ENCODE measurements around the gene RYR1.
A peak's percentile ranks its signal among the peaks of the same experiment; 100 is the strongest.
"Not testable (repeated sequence)": the region's sequence is repeated elsewhere in the genome, so short reads cannot be mapped to it uniquely, and the experiment has no call there.

Gene RYR1

DNA sequence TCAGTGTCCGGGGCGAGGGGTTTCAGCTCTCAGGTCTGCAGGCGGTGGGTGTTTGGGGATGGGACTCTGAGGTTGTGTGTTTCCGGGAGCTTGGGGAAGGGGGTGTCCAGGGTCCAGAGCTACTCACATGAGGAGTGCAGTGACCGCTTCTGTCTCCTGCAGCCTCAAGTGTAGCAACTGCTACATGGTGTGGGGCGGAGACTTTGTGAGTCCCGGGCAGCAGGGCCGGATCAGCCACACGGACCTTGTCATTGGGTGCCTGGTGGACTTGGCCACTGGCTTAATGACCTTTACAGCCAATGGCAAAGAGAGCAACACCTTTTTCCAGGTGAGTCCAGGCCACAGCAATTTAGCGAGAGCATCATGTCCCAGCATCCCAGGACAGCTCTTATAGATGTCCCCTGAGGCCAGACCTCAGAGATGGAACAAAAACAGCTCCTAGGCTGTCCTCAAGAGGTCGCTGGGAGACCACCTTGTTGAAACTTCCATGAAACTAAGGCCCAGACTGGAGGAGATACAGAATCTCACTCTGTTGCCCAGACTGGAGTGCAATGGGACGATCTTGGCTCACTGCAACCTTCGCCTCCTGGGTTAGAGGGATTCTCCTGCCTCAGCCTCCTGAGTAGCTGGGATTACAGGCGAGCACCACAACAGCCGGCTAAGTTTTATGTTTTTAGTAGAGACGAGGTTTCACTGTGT lies 44.9 kb downstream of the RYR1 start:
- H3K4me3 ChIP-seq (ENCODE audit: low read length) = no peak overlapping the region
- DNase-seq (ENCODE audit: low read depth, low spot score) = peak; percentile 25

DNA sequence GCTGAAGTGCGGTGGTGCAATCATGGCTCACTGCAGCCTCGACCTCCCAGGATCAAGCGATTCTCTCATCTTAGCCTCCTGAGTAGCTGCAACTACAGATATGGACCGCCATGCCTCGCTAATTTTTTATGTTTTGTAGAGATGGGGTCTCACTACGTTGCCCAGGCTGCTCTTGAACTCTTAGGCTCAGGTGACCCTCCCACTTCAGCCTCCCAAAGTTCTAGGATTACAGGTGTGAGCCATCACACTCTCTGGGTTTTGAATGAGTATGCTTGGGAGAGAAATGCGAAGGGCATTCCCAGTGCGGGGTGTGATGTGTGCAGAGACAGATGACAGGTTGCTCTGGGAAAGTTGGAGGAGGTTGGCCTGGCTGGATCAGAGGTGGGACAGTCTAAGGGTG lies 49.0 kb downstream of the RYR1 start:
- no peak overlapping the region for H3K4me3 ChIP-seq (ENCODE audit: low read length)

DNA sequence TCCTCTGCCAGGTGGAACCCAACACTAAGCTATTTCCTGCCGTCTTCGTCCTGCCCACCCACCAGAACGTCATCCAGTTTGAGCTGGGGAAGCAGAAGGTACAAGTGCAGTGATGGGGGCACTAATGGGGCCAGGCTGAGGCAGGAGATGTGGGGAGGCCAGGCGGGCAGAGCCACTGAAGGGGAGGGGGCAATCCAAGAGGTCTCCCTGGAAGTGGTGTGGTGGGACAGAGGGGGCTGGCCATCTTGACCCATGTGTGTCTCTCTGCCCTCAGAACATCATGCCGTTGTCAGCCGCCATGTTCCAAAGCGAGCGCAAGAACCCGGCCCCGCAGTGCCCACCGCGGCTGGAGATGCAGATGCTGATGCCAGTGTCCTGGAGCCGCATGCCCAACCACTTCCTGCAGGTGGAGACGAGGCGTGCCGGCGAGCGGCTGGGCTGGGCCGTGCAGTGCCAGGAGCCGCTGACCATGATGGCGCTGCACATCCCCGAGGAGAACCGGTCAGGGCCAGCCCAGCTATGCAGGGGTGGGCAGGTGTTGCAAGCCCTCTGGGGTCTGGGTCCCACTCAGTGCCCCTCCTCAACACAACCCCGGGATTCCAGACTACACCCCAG lies 49.6 kb downstream of the RYR1 start:
- no peak overlapping the region for H3K4me3 ChIP-seq (ENCODE audit: low read length)
- DNase-seq (ENCODE audit: low read depth, low spot score) = no peak

More for the DNA sequence above, 49.0 kb downstream of the RYR1 start:
- DNase-seq (ENCODE audit: low read depth, low spot score) = no peak

DNA sequence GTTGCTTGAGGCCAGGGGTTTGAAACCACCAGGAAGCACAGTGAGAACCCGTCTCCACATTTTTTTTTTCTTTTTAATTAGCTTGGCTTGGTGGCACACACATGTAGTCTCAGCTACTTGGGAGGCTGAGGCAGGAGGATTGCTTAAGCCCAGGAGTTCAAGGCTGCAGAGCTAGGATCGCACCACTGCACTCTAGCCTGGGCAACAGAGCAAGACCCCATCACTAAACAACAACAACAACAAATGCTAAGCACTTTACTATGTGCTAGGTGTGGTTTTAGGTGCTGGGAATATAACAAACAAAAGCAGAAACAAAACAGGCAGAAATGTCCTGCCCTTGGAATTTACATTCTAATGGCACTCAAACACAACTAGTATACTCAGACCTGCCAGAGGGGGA lies 51.3 kb downstream of the RYR1 start:
- no peak for DNase-seq (ENCODE audit: low read depth, low spot score)
- no peak overlapping the region for H3K4me3 ChIP-seq (ENCODE audit: low read length)

DNA sequence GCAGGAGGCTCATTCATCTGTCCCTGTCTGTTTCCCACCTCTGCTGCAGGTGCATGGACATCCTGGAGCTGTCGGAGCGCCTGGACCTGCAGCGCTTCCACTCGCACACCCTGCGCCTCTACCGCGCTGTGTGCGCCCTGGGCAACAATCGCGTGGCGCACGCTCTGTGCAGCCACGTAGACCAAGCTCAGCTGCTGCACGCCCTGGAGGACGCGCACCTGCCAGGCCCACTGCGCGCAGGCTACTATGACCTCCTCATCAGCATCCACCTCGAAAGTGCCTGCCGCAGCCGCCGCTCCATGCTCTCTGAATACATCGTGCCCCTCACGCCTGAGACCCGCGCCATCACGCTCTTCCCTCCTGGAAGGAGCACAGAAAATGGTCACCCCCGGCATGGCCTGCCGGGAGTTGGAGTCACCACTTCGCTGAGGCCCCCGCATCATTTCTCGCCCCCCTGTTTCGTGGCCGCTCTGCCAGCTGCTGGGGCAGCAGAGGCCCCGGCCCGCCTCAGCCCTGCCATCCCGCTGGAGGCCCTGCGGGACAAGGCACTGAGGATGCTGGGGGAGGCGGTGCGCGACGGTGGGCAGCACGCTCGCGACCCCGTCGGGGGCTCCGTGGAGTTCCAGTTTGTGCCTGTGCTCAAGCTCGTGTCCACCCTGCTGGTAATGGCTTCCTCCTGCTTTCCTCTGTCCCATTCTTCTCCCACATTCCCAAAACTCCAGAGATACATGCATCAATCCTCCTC lies 52.2 kb downstream of the RYR1 start:
- no peak overlapping the region for H3K4me3 ChIP-seq (ENCODE audit: low read length)
- DNase-seq (ENCODE audit: low read depth, low spot score) = no peak

DNA sequence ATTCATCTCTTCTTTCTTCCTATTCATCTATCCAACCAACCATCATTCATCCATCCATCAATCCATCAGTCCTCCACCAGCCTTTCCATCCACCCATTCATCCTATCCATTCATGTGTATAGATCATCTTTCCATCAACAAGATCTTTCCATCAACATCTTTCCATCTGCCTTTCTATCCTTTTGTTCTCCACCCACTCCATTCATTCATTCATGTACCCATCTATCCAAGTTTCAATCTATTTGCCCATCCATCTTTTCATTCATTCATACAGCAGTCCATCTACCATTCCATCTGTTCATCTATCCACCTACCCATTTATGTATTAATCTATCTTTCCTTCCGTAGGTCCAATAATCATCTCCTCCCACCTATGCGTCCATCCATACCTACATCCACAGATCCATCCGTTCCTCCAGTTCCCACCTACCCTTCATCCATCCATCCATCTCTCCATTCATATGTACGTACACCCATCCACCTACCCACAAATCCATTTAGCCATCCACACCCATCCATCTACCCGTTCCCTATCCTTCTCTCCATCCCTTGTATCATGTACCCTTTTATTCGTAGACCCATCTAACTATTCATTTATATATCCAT lies 53.3 kb downstream of the RYR1 start:
- no peak for DNase-seq (ENCODE audit: low read depth, low spot score)
- no peak overlapping the region for H3K4me3 ChIP-seq (ENCODE audit: low read length)

DNA sequence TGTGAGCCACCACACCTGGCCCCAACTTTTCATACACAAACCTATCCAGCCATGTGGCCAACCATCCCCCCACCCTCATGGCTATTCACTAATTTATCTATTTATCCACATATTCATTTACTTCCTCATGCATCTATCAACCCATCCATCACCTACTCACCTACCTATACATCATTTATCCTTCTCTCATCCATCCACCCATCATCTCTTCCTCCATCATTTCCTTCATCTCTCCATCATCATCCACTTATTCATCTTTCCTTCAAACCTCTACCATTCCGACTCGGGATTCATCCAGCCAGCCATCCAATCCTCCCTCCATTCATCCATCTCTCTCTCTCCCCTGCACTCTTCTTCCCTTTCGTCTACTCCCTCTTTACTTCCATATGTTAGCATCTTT lies 54.6 kb downstream of the RYR1 start:
- DNase-seq (ENCODE audit: low read depth, low spot score) = no peak
- no peak overlapping the region for H3K4me3 ChIP-seq (ENCODE audit: low read length)

DNA sequence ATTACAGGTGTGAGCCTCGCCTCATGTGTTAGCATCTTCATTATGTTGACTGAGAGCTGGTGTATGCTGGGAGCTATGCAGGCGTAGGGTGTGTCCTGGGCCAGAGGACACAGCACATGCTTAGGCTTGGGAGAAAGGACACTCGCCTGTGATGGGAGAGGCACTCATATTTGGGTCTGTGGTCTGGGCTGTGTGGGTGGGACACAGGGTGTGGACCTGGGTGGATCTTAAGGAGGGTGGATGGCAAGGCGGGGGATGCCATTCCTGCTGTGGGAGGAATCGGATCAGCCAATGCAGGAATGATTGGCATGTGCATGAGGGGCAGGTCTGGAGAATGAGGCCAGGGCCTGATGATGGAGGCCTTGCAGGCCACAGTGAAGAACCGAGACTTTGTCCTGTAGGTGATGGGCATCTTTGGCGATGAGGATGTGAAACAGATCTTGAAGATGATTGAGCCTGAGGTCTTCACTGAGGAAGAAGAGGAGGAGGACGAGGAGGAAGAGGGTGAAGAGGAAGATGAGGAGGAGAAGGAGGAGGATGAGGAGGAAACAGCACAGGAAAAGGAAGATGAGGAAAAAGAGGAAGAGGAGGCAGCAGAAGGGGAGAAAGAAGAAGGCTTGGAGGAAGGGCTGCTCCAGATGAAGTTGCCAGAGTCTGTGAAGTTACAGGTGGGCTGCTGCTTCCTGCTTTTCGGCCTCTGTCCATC lies 55.4 kb downstream of the RYR1 start:
- no peak for DNase-seq (ENCODE audit: low read depth, low spot score)
- no peak overlapping the region for H3K4me3 ChIP-seq (ENCODE audit: low read length)

DNA sequence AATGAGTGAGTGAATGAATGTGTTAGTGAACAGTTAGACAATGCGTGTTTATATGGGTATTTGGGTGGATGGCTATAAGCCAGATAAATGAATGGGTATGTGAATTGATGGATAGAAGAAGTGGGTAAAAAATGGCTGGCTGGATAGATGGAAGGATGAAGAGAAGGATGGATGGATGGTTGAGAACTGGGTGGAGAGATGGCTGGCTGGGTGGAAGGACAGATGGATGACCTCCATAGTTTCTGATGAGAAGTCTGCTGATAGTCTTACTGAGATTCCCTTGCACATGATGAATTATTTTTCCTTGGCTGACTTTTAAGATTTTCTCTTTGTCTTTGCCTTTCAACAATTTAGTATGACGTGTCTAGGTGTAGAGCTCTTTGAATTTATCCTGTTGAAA lies 57.4 kb downstream of the RYR1 start:
- no peak overlapping the region for H3K4me3 ChIP-seq (ENCODE audit: low read length)
- no peak for DNase-seq (ENCODE audit: low read depth, low spot score)

DNA sequence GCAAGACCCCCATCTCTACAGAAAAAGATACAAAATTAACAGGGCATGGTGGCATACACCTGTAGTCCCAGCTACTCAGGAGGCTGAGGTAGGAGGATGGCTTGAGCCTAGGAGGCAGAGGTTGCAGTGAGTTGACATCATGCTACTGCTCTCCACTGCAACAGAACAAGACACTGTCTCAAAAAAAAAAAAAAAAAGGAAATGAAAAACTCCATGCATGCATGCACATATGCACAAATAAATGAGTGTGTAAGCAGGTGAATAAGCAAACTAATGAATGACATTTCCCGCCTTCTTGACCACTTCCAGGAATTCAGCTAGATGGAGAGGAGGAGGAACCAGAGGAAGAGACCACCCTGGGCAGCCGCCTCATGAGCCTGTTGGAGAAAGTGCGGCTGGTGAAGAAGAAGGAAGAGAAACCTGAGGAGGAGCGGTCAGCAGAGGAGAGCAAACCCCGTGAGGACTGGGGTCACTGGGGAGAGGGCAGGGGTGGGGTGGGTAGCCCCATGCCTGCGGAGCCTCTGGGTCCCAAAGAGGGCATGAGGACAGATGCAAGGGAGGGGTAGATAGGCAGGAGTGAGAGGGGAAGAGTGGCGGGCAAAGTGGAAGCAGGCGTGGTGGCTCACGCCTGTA lies 58.8 kb downstream of the RYR1 start:
- no peak overlapping the region for H3K4me3 ChIP-seq (ENCODE audit: low read length)
- no peak for DNase-seq (ENCODE audit: low read depth, low spot score)

DNA sequence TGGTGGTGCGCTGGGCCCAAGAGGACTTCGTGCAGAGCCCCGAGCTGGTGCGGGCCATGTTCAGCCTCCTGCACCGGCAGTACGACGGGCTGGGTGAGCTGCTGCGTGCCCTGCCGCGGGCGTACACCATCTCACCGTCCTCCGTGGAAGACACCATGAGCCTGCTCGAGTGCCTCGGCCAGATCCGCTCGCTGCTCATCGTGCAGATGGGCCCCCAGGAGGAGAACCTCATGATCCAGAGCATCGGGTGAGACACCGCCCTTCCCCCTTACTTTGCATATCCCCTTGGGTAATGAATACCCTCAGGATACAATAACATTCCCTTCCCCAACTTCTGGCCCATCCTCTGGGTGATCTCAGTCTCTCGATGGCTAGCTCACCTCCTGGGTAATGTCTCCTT lies 60.9 kb downstream of the RYR1 start:
- no peak overlapping the region for H3K4me3 ChIP-seq (ENCODE audit: low read length)
- DNase-seq (ENCODE audit: low read depth, low spot score) = no peak

DNA sequence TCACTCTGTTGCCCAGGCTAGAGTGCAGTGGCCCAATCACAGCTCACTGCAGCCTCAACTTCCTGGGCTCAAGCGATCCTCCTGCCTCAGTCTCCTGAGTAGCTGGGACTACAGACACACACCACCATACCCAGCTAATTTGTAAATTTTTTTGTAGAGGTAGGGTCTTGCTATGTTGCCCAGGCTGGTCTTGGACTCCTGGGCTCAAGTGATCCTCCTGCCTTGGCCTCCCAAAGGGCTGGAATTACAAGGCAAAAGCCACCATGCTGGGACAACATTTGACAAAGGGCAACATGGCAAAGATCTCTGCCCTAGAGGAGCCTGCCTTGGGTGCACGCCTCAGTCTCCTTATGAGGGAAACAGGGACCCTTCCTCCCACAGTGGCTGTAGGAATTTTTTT lies 61.9 kb downstream of the RYR1 start:
- not testable (repeated sequence) for H3K4me3 ChIP-seq (ENCODE audit: low read length); DNase-seq (ENCODE audit: low read depth, low spot score)

DNA sequence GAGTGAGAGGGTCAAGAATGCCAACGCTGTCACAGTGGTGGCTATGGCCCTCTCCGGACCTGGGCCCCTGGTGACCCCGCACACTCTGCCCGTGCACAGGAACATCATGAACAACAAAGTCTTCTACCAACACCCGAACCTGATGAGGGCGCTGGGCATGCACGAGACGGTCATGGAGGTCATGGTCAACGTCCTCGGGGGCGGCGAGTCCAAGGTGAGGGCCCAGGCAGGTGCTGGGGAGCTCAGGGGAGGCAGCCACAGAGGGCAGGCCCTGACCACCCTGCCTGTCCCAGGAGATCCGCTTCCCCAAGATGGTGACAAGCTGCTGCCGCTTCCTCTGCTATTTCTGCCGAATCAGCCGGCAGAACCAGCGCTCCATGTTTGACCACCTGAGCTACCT lies 62.6 kb downstream of the RYR1 start:
- no peak for DNase-seq (ENCODE audit: low read depth, low spot score)
- no peak overlapping the region for H3K4me3 ChIP-seq (ENCODE audit: low read length)

DNA sequence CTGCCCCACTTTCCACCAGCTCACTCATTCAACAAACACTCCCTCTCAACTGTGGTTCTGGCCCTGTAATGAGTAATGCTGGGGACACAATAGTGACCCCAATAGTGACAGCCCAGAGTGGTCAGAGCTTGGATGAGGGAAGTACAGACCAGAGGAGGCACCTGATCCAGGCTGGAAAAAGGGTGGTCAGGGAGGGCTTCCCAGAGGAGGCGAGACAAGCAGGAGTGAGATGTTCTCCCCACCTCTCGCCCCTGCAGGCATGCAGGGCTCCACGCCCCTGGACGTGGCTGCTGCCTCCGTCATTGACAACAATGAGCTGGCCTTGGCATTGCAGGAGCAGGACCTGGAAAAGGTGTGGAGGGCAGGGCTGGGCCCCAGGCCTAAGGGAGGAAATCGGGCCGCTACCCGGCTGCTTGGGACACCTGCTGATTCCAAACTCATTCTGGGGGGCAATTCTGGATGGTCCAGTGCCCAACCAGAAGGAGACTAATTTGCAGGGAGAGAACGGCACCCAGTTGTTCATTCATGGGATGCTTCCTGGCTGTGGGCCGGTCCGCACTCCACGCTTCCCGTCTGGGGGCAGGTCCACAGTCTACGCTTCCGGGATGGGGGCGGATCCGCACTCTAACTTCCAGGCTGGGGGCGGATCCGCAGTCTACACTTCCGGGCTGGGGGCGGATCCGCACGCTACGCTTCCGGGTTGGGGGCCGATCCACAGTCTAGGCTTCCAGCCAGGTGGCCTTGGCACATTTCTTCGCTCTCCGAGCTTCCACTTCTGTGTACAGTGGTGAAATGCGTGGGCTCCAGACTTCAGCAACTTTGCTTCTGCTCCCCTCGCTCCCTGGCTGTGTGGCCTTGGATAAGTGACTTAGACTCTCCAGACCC lies 63.4 kb downstream of the RYR1 start:
- DNase-seq (ENCODE audit: low read depth, low spot score) = no peak
- no peak overlapping the region for H3K4me3 ChIP-seq (ENCODE audit: low read length)

DNA sequence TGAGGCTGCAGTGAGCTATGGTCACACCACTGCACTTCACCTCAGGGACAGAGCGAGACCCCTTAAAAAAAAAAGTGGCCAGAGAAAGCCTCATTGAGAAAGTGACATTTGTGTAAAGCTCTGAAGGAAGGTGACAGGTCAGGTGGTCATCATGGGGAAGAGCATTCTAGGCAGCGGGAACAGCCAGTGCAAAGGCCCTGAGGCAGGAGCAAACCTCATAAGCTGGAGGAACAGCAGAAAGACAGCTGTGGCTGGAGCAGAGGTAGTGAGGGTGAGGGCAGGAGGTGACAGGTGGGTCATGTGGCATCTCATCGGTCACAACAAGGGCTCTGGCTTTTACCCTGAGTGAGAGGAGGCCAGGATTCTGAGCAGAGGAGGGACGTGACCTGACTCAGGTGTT lies 64.4 kb downstream of the RYR1 start:
- no peak for DNase-seq (ENCODE audit: low read depth, low spot score)
- no peak overlapping the region for H3K4me3 ChIP-seq (ENCODE audit: low read length)

DNA sequence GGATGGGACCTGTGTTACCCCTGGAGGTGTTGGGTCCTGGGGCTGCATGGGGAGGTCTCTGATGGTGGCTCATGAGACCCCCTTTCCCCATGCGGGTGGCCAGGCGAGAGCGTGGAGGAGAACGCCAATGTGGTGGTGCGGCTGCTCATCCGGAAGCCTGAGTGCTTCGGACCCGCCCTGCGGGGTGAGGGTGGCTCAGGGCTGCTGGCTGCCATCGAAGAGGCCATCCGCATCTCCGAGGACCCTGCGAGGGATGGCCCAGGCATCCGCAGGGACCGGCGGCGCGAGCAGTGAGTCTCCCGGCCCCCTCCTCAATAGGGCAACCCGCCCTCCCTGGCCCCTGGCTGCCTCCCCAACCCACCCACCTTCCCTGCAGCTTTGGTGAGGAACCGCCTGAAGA lies 66.0 kb downstream of the RYR1 start:
- no peak for DNase-seq (ENCODE audit: low read depth, low spot score)
- H3K4me3 ChIP-seq (ENCODE audit: low read length) = no peak overlapping the region

DNA sequence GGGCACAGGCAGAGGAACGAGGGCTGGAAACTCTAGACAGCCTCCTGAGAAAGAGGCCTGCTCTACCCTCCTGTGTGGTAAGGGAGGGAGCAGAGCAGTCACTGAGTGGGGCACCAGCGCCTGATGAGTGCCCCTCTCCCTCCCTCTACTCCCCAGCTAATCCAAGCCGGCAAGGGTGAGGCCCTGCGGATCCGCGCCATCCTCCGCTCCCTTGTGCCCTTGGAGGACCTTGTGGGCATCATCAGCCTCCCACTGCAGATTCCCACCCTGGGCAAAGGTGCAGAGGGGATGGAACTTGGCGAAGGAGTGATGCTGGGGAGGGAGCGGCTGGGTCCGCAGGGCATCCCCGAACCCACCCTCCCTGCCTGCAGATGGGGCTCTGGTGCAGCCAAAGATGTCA lies 67.0 kb downstream of the RYR1 start:
- no peak for DNase-seq (ENCODE audit: low read depth, low spot score)
- H3K4me3 ChIP-seq (ENCODE audit: low read length) = no peak overlapping the region

DNA sequence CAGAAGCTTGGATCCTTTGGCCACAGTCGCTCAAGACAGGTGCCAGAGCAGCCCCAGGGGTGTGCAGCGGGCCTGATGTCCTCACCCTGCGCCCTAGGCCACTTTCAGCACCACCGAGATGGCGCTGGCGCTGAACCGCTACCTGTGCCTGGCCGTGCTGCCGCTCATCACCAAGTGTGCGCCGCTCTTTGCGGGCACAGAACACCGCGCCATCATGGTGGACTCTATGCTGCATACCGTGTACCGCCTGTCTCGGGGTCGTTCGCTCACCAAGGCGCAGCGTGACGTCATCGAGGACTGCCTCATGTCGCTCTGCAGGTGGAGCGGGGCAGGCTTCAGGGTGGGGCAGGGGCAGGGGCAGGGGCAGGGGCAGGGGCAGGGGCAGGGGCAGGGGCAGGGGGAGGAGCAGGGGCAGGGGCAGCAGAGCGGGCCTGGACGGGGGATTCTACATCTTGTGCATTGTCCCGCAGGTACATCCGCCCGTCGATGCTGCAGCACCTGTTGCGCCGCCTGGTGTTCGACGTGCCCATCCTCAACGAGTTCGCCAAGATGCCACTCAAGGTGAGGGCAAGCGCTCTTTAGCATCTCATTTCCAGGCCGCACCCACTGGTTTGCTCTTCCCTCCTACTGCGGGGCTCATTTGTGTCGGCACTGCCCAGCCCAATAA lies 69.1 kb downstream of the RYR1 start:
- H3K4me3 ChIP-seq (ENCODE audit: low read length) = no peak overlapping the region
- no peak for DNase-seq (ENCODE audit: low read depth, low spot score)

Measured in Jurkat, Clone E6-1 (cell line).